SH-SY5Y (cell line): ENCODE results near the gene NR3C2.

Experiments
- GATA2 ChIP-seq: IDR thresholded peaks from 2 replicates; pipeline ENCODE4 v1.6.1; 2011; ENCODE audit warnings: mild to moderate bottlenecking, low read depth, low read length
- GATA3 ChIP-seq: IDR thresholded peaks from 2 replicates; pipeline ENCODE4 v1.6.1; 2011; ENCODE audit warnings: low read depth, mild to moderate bottlenecking, low read length, moderate library complexity

Gene NR3C2

GRCh38 chr4:148203056-148203898 is 238.9 kb downstream of the NR3C2 start:
- TF ChIP-seq GATA2 (no peak), GATA3 (no peak)

GRCh38 chr4:148200960-148201359 is 241.3 kb downstream of the NR3C2 start:
- TF ChIP-seq GATA3 = no peak
- no peak for TF ChIP-seq GATA2

DNA sequence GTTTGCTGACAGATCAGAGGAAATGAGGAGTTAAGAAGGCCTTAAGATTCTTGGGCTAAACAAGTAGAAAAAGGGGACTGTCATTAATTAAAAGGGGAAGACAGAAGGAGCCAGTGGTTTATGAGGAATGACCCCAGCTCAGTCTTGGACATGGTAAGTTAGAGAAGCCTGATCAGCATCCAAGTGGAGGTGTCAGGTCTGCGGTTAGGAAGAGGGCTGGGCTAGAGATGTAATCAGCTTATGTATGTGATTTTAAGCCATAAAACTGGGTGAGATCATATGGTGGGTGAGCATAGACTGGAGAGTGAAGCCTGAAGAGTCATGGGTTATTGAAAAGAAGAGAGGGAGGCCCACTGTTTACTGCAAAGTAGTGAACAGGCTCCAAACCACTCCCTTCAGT is 246.1 kb downstream of the NR3C2 start:
- TF ChIP-seq GATA2 (no peak), GATA3 (no peak)

DNA sequence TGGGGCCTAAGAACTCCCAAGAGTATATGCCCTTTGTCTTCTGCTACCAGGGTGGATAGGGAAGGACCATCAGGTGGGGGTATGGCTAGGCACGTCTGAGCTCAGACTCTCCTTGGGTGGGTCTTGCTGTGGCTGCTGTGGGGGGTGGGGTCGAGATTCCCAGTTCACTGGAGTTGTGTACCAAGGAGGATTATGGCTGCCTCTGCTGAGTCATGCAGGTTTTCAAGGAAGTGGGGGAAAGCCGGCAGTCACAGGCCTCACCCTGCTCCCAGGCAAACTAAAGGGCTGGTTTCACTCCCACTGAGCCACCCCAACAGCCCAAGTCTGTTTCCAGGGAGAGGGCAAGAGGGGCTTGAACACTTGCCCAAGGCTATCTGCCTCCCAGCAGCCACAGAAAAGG is 249.7 kb downstream of the NR3C2 start:
- TF ChIP-seq GATA2 (no peak), GATA3 (no peak)

DNA sequence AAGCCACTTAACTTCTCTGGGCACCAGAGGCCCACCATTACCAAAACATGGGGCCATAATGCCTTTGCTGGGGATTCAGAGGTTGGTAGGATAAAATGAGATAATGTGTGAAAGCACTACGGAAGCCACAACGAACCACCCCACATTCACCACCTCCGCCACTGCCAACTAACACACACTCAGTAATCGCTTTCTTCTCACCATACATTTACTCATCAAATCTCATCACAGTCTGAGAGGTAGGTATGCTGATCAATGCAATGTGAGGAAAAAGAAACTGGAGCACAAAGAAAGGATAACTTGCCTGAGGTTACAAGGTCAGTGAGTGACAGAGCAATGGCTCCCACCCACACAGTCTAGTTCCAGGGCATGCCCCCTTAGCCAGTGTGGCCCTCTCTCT is 257.3 kb downstream of the NR3C2 start:
- TF ChIP-seq GATA2 (no peak), GATA3 (no peak)

- no peak for TF ChIP-seq GATA3
- no peak for TF ChIP-seq GATA2
Observed at GRCh38 chr4:148182230-148182911, 259.8 kb downstream of the NR3C2 start.

DNA sequence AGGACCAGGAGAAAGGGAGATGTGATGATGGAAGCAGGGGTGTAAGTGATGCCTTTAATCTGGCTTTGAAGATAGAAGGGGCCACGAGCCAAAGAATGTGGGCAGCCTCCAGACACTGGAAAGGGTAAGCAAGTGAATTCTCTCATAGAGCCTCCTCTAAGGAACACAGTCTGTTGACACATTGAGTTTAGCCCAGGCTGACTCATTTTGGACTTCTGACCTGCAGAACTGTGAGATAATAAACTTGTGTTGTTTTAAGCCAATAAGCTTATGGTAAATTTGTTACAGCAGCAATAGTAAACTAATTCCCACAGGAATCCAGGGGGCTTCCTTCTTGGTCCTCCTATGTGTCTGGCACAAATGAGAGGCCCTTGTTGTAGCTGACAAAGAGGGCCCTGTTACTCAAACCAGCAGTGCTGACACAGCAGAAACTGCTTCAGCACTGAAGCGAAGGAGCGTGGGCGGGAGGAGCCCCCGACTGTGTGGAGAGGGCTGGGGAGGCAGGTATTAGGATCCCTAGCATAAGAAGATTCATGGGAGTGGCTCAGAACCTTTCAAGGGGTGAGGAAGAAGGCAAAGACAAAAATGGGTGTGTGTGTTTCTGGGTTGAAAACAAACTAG is 268.7 kb downstream of the NR3C2 start:
- no peak for TF ChIP-seq GATA2
- no peak for TF ChIP-seq GATA3

GRCh38 chr4:148171596-148171995 is 270.6 kb downstream of the NR3C2 start:
- TF ChIP-seq GATA2 (no peak), GATA3 (no peak)

GRCh38 chr4:148170408-148171365 is 271.5 kb downstream of the NR3C2 start:
- no peak for TF ChIP-seq GATA2
- no peak for TF ChIP-seq GATA3

GRCh38 chr4:148166132-148166591 is 276.1 kb downstream of the NR3C2 start:
- TF ChIP-seq GATA3 = no peak
- TF ChIP-seq GATA2 = no peak

DNA sequence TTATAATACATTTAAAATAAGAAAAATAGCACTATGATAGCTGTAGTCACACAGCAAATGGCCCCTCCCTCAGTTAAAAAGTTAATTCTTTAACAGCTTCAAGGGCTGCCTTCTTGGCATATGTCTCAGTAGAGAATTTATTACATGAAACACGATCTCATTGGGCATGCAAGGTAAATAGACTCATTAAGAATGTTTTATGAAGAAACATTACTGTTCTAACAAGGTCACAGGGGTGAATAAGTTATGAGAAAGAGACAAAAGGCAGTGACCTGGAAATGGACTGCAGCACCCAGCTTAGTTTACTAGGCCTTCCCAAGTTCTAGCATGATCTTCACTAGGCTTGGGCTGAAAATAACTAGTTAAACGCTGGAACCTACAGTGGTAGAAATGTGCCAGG is 277.7 kb downstream of the NR3C2 start:
- TF ChIP-seq GATA3 (no peak), GATA2 (no peak)

GRCh38 chr4:148162991-148163390 is 279.2 kb downstream of the NR3C2 start:
- no peak for TF ChIP-seq GATA3
- TF ChIP-seq GATA2 = no peak

DNA sequence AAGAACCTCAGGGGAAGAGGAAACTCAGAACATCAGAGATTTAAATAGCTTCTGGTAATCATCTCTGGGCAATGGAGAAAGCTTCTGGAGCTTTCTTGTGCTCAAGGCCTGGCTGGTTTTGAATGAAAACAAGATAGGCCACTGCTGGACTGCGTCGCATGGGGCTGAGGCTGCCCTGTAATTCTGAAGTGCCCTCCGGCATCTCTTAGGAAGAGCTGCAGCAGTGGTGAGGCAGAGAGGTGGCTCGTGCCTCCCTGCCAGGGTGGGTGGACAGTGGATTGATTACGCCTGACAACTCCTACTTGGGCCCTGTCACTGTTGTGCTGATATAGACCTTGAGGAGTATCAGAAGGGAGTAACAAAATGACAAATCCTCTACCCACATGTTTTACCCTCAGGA is 279.7 kb downstream of the NR3C2 start:
- TF ChIP-seq GATA2 (no peak), GATA3 (no peak)
